Measurements from ENCODE around the gene HSD17B13. TPM values are rescaled to one million over a fixed set of nuclear protein-coding genes. Genes with fewer than 3 reads are reported as not detected.

The HSD17B13 gene
- total RNA-seq, 1 experiment from 2014 or later = not detected

DNA sequence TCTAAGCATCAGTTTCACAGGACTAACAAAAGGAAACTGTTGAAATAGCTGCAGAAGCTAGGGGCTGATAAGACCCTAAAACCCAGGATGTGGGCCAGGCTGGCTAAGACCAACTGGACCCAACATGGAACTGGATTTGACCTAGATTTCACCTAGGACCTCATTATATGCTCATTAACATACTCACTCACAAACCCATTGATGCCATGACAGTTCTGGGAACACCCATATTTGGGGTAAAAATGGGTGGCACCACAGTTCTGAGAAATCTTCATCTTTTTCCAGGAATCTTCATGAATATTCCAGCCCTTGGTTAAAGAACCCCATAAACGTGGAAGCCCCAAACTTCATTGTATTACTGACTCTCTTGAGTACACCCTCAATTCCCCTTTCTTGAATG is 41.1 kb downstream of the HSD17B13 start:
- ChIA-PET POLR2A (no interaction called here), CTCF (no interaction called here)
- H3K4me1 Mint-ChIP-seq = no peaks in the 10 kb centered on the region
- DNase-seq (ENCODE audit: low spot score) (no peak), ATAC-seq (no peak)
- no peak overlapping the region for H3K27ac Mint-ChIP-seq
- peaks cover 33% of the 10 kb centered on the region for H3K36me3 Mint-ChIP-seq
- peaks cover 43% of the 10 kb centered on the region for H3K9me3 Mint-ChIP-seq
- peaks cover 6% of the 10 kb centered on the region for H3K27me3 Mint-ChIP-seq (ENCODE audit: low read depth)
- no peak for TF ChIP-seq NFYB (CRISPR knock-in tag; conservative IDR thresholded peaks at IDR 0.05; ENCODE audit: low read depth)
- TF ChIP-seq E2F4 (CRISPR knock-in tag; IDR thresholded peaks at IDR 0.05; ENCODE audit: borderline replicate concordance, low read depth) = no peak
- TF ChIP-seq USF1 (CRISPR knock-in tag; IDR thresholded peaks at IDR 0.05) = no peak
- TF ChIP-seq GABPB1 (CRISPR knock-in tag; IDR thresholded peaks at IDR 0.05) = no peak
- TF ChIP-seq, protein P1, sequence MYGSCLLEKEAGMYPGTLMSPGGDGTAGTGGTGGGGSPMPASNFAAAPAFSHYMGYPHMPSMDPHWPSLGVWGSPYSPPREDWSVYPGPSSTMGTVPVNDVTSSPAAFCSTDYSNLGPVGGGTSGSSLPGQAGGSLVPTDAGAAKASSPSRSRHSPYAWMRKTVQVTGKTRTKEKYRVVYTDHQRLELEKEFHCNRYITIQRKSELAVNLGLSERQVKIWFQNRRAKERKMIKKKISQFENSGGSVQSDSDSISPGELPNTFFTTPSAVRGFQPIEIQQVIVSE (CRISPR knock-in tag; IDR thresholded peaks at IDR 0.05; ENCODE audit: borderline replicate concordance) = no peak
- TF ChIP-seq, protein P2, sequence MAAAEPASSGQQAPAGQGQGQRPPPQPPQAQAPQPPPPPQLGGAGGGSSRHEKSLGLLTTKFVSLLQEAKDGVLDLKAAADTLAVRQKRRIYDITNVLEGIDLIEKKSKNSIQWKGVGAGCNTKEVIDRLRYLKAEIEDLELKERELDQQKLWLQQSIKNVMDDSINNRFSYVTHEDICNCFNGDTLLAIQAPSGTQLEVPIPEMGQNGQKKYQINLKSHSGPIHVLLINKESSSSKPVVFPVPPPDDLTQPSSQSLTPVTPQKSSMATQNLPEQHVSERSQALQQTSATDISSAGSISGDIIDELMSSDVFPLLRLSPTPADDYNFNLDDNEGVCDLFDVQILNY (CRISPR knock-in tag; IDR thresholded peaks at IDR 0.05) = no peak
- no peak for TF ChIP-seq E2F1 (CRISPR knock-in tag; IDR thresholded peaks at IDR 0.05)
- no peak for TF ChIP-seq FOXJ3 (CRISPR knock-in tag; IDR thresholded peaks at IDR 0.05; ENCODE audit: borderline replicate concordance)
- no peak for TF ChIP-seq ATF6 (CRISPR knock-in tag; IDR thresholded peaks at IDR 0.05)
- TF ChIP-seq RORB (CRISPR knock-in tag; IDR thresholded peaks at IDR 0.05) = no peak
- no peak for TF ChIP-seq AFF4 (CRISPR knock-in tag; IDR thresholded peaks at IDR 0.05; ENCODE audit: borderline replicate concordance)
- no peak for TF ChIP-seq ELF4 (CRISPR knock-in tag; IDR thresholded peaks at IDR 0.05; ENCODE audit: low read depth)
- TF ChIP-seq CREB1 (CRISPR knock-in tag; IDR thresholded peaks at IDR 0.05) = no peak
- TF ChIP-seq, protein P3, sequence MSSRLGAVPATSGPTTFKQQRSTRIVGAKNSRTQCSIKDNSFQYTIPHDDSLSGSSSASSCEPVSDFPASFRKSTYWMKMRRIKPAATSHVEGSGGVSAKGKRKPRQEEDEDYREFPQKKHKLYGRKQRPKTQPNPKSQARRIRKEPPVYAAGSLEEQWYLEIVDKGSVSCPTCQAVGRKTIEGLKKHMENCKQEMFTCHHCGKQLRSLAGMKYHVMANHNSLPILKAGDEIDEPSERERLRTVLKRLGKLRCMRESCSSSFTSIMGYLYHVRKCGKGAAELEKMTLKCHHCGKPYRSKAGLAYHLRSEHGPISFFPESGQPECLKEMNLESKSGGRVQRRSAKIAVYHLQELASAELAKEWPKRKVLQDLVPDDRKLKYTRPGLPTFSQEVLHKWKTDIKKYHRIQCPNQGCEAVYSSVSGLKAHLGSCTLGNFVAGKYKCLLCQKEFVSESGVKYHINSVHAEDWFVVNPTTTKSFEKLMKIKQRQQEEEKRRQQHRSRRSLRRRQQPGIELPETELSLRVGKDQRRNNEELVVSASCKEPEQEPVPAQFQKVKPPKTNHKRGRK (CRISPR knock-in tag; IDR thresholded peaks at IDR 0.05; ENCODE audit: borderline replicate concordance) = no peak
- TF ChIP-seq, protein P4, sequence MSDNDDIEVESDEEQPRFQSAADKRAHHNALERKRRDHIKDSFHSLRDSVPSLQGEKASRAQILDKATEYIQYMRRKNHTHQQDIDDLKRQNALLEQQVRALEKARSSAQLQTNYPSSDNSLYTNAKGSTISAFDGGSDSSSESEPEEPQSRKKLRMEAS (CRISPR knock-in tag; IDR thresholded peaks at IDR 0.05) = no peak
- no peak for TF ChIP-seq ZNF219 (CRISPR knock-in tag; IDR thresholded peaks at IDR 0.05; ENCODE audit: borderline replicate concordance)
- TF ChIP-seq, protein P5, sequence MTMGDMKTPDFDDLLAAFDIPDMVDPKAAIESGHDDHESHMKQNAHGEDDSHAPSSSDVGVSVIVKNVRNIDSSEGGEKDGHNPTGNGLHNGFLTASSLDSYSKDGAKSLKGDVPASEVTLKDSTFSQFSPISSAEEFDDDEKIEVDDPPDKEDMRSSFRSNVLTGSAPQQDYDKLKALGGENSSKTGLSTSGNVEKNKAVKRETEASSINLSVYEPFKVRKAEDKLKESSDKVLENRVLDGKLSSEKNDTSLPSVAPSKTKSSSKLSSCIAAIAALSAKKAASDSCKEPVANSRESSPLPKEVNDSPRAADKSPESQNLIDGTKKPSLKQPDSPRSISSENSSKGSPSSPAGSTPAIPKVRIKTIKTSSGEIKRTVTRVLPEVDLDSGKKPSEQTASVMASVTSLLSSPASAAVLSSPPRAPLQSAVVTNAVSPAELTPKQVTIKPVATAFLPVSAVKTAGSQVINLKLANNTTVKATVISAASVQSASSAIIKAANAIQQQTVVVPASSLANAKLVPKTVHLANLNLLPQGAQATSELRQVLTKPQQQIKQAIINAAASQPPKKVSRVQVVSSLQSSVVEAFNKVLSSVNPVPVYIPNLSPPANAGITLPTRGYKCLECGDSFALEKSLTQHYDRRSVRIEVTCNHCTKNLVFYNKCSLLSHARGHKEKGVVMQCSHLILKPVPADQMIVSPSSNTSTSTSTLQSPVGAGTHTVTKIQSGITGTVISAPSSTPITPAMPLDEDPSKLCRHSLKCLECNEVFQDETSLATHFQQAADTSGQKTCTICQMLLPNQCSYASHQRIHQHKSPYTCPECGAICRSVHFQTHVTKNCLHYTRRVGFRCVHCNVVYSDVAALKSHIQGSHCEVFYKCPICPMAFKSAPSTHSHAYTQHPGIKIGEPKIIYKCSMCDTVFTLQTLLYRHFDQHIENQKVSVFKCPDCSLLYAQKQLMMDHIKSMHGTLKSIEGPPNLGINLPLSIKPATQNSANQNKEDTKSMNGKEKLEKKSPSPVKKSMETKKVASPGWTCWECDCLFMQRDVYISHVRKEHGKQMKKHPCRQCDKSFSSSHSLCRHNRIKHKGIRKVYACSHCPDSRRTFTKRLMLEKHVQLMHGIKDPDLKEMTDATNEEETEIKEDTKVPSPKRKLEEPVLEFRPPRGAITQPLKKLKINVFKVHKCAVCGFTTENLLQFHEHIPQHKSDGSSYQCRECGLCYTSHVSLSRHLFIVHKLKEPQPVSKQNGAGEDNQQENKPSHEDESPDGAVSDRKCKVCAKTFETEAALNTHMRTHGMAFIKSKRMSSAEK (CRISPR knock-in tag; IDR thresholded peaks at IDR 0.05; ENCODE audit: borderline replicate concordance) = no peak
- TF ChIP-seq CTCF (IDR thresholded peaks at IDR 0.05) = no peak
- no peak overlapping the region for H3K4me3 Mint-ChIP-seq

All from WTC11 (cell line).